OCI-LY1 (cell line): ENCODE results near the gene GPRIN3.

Experiments
- EZH2 ChIP-seq: fragments of 200-600 bp; sonication (generic), shearing (Covaris generic); IDR thresholded peaks from 2 replicates; pipeline ENCODE4 v1.8.0; 2017; ENCODE audit warnings: borderline replicate concordance, mixed run types, mild to moderate bottlenecking, antibody characterized with exemption, low read length, moderate library complexity, mixed read lengths
- TF ChIP-seq, protein P1 (sequence below): fragments of 200-600 bp; sonication (generic), shearing (Covaris generic); IDR thresholded peaks from 2 replicates; pipeline ENCODE4 v1.5.1; 2017; ENCODE audit warnings: mild to moderate bottlenecking, antibody characterized with exemption, low read length, moderate library complexity, mixed read lengths

DNA sequence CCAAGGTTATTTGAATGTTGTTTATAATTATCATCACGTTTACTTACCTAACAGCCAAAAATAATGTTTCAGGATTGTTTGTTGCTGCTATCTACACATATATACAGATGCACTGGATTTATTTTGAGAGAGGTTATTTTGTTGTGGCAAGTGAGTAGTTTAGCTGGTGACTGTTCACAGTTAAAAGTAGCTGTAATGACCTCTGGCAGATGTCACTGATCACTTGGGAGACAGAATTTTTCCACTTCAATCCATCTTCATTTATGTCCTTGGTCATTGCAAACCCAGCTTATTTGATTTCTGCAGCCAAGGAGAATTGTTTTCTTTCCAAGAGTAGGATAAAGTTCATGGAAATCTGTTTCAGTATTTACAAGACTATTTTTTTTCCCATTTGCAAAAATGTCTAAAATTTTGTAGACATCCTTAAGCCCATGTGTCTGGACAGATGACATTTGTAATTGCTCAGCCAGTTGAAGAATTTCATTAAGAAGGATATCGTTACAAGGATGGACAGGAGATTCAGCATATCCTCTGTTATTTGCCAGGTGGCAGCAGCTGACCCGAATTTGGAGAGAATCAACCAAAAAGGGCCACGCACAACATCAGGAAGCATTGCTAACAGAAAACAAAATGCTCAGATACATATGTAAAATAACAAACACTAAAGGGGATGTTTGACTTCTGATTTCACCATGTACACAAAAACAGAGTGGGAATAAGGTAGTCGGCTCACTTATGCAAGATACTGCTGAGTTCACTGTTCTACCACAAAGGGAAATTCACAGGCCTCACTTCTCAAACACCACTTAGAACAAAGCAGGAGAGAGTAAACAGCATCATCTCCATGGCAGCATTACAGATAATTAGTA, 64.5 kb downstream of the GPRIN3 start:
- TF ChIP-seq, protein P1, sequence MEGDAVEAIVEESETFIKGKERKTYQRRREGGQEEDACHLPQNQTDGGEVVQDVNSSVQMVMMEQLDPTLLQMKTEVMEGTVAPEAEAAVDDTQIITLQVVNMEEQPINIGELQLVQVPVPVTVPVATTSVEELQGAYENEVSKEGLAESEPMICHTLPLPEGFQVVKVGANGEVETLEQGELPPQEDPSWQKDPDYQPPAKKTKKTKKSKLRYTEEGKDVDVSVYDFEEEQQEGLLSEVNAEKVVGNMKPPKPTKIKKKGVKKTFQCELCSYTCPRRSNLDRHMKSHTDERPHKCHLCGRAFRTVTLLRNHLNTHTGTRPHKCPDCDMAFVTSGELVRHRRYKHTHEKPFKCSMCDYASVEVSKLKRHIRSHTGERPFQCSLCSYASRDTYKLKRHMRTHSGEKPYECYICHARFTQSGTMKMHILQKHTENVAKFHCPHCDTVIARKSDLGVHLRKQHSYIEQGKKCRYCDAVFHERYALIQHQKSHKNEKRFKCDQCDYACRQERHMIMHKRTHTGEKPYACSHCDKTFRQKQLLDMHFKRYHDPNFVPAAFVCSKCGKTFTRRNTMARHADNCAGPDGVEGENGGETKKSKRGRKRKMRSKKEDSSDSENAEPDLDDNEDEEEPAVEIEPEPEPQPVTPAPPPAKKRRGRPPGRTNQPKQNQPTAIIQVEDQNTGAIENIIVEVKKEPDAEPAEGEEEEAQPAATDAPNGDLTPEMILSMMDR = no peak
- TF ChIP-seq EZH2 = no peak
